CMK (cell line): ENCODE data around the gene LSG1.

Source experiments
- DNase-seq: peaks from one replicate; pipeline ENCODE4 v3.0.0-alpha.2; 2010; ENCODE audit warnings: low read depth

LSG1 gene

GRCh38 chr3:194671900-194672808 lies at the start of gene LSG1:
Gene LSG1 (minus strand): TSS chr3:194672191. CDS start chr3:194672162, 29 bp downstream.
- peak; percentile 74 for DNase-seq

- no peak for DNase-seq
Observed at GRCh38 chr3:194720048-194720447, 48.1 kb upstream of the LSG1 start.

DNA sequence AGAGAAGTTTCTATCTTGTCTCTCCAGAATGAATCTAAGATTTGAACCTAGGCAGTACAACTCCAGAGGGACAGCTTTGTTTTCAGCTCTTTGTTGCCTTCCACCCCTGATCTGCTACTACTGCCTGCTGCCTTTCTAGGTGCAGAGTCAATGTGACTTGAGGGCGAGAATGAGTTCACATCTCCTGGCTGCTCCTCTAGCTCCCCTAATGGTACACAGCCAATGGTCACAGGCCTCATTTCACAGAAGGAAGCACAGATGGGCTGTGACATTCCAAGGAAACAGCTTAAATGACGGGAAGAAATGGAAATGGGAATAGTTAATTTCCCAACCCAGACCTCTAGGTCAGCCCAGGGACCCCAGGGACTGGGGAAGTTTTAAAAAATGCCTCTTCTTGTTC lies 46.1 kb upstream of the LSG1 start:
- DNase-seq: no peak

DNA sequence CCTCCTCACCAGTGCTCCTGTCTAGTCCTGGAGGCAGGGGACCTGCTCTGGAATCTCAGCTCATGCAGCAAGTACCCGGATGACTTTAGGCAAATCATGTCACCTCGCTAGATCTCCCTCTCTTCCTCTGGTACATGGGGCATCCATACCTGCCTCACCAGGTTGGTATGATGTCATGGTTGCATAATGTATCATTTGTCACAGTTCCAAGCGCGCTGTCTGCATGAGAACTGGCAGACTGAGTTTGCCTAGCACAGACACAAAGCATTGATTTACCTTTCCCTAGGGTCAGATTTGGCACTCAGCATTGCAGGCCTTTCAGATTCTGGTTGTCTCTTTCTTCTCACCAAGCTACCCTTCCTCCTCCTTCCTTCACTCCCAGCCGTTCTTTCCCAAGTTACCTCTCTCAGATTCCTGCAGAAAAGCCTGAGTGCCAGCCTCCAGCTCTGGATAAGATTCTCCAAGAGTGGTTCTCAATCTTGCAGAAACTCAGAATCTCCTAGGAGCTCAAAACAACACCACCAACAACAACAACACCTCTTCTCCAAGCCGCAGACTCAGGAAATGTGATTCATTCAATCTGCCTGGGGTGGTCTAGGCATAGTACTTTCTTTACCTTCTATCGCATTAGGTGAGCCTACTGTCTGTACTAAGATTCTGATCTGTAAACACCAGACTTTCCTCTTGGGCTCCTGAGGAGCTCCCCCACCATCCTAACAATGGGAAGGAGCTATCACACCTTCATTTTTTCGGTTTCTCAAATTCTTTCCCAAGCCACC lies 43.2 kb upstream of the LSG1 start:
- no peak for DNase-seq

GRCh38 chr3:194714564-194714963 lies 42.6 kb upstream of the LSG1 start:
- no peak for DNase-seq

DNA sequence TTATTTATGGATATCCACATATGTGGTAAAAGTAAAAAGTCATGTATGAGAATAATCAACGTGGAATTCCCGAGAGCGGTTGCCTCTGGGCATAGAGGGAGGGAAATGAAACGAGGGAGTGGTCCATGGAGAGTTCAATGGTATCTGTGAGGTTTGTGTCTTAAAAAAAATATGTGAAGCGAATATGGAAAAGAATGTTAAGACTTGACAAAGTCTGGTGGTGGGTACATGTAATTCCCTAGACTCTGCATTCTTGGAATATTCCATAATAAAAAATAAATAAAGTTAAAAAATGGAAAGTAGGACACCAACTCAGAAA lies 42.1 kb upstream of the LSG1 start:
- DNase-seq: no peak

DNA sequence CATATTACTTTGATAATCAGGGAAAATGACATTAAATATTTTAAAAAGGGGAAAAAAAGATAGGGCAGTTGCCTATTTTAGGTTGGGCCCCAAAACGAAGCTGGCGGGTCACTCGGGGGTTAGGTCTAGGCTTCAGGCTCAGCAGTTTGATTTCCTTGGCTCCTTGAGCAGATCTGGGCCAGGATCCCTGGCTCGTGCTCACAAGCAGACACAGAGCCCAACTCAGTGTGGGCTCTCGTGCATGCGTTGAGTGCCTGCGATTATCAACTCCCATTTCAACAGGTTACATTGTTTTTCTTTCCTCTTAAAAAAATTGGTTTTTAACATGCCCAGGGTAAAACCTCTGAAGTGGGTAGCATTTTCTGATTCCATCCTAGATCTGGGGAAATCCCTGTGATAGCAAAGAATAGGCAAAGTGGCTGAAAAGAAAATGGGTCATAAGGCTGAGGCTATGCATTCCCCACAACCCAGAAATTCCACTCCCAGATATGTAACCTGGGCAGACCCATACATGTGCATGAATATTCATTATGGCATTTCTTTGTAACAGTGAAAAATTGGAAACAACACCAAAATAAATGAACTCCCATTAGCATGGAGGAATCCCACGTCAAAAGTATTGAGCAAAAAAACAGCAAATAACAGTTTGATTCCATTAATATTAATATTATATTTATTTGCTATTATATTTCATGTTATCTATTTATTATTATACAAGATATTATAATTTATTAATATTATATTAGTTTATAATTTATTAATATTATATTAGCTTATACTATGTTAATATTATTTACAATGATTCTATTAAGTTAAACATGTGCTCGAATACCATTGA lies 41.5 kb upstream of the LSG1 start:
- DNase-seq: no peak

- DNase-seq: no peak
Observed at GRCh38 chr3:194711913-194712312, 39.9 kb upstream of the LSG1 start.

- no peak for DNase-seq
Observed at GRCh38 chr3:194711286-194711685, 39.3 kb upstream of the LSG1 start.

DNA sequence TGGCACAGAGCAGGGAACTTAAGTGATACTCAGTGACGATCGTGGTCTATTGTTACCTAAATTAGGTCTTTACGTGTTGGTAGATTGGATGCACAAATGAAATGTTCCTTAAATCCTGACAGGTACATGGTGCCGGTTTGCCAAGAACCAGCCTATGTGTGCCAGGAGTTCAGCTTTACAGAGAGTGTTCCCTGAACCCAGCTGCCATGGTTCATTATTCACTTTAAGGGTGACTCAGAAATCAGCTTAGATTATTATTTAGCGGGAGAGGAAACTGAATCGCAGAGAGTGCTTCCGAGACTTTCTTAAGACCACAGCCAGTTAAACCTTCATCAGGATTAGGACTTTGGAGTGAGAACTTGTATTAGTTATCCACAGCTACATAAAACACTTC lies 35.2 kb upstream of the LSG1 start:
- DNase-seq: no peak

DNA sequence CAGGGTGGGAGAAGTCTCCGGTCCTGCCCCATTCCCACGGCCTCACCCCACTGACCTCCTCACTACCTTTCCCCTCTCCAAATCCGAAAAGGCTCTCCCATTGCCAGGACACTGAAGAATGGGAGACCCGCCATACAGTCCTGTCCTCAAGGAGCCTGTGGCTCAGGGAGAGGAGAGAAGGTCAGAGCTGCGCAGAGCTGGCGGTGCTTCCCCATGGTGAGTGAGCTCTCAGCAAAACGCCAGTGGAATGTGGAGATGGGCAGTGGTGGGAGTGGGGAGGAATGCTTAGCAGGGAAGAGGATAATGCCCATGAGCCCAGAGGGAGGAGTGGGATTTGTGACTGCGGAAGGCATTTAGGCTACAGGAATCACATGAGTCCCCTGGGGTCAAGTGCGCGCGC lies 33.8 kb upstream of the LSG1 start:
- no peak for DNase-seq

DNA sequence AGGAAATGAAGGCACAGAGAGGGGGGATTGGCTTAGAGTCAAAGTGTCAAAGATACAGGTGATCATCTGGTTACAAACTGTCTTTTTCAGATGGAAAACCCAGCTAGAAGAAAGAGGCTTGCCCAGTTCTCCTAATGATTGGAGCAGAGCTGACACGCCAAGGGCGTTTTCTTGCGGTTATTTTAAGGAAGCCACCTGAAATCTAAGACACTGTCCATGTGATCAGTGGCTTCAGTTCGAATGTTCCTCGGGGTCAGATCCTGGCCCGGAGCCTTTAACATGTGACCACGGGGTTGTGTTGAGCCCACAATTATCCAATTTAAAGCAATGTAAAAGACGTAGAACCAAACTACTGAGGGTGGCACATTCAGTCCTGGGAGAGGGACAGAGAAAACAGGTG lies 33.2 kb upstream of the LSG1 start:
- no peak for DNase-seq

DNA sequence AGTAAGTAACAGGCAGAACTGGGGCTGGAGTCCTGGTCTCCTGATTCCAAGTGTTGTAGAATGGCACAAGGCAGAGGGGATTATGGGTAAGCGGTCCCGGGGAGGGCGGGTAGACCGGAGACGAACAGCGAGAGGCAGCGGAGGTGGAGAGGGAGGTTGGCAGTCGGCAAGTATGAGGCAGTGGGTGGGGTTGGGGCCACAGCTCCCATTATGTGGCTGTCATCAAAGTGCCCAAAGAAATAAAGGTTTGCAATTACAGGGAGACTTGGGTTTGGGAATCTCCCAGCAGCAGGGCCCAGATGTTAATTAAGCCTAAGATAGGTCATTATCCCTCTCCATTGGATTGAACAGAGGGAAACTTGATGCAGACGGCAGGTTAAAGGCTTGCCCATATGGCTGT lies 30.6 kb upstream of the LSG1 start:
- no peak for DNase-seq

DNA sequence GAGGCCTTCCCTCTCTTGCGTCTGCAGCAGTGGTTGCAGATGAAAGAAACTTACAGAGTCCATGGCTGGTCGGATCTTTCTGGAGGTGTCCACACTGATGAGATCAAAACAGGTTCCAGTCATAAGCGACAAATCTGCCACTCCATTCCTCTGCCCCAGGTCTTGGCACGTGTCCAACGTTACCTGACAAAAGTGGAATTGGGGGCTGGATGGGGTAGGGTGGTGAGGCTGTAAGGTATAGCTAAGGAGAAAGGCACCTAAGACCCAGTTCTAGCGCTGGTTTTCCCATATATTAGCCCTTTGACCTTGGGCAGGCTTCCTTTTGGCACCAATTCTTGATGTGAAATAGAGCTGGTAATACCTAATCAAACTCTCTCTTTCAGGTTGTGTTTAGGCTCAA lies 24.7 kb upstream of the LSG1 start:
- no peak for DNase-seq

- DNase-seq: no peak
Observed at GRCh38 chr3:194691481-194692283, 19.7 kb upstream of the LSG1 start.

DNA sequence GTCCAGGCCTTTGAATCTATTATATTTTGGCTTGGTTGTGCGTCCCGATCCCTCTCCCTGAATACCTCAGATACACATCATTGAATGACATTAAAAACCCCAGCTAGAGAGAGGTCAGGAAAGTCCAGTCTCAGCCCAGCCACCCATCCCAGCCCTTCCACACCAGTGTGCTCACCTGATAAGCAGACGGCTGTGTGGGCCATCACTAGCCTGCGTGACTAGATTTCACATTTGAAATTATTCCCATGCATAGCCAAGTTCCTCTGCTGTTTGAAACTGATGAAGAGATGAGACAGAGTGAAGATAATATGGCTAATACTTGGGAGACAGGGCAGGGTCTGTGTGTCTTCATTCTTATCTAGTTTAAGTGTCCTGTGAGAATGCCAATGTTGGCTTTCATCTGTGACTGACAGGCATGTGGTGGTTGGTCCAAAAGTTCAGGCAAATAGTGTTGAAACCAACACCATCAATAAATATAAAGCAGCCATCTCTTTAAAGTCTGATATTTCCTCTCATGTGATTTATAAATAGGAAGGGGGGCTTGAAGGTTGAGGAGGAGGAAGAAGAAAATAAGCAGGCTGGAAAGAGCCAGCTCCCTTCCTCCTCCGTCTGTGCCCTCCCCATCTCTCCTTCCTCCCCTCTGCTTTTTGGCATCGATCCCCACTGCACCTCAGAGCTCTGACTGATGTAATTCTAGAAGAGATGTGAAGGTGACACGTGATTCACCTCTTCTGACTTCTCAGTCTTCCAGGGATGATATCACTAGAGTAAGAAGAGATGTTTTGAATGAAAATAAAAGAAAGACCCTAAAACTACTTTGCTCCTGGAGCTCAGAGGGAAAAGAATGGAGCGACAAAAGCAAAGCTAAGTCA lies 18.7 kb upstream of the LSG1 start:
- no peak for DNase-seq

DNA sequence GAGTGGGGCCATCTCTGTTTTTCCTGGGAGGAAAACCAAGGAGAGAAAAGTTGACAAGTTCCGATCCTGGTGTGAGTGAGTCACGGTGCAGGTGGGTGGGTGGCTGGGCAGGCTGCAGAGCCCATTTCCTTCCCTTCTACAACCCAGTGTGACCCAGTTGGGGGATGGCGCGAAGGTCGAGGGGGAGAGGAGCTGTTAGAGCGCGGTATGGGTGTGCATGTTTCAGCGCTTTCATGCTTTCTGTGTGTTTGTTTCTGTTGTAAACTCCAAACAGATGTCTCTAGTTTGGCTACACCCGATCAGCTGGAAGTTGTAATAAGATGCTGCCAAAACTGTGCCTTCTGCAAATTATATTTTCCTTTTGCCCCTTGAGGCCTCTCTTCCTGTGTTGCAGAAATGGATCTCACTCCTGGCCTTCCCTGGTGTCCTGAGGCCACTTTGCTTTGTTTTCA lies 17.5 kb upstream of the LSG1 start:
- DNase-seq: no peak

- no peak for DNase-seq
Observed at GRCh38 chr3:194688946-194689345, 17.0 kb upstream of the LSG1 start.

- DNase-seq: no peak
Observed at GRCh38 chr3:194688200-194688740, 16.3 kb upstream of the LSG1 start.

GRCh38 chr3:194687638-194688199 lies 15.7 kb upstream of the LSG1 start:
- DNase-seq: no peak
